Activated CD4-positive, alpha-beta T cell treated with anti-CD3 and anti-CD28 coated beads for 4 hours (primary cell): Measurements from ENCODE around the gene UCN2.

ENCODE experiments used
- DNase-seq, 2 donors: peaks; one replicate each; pipeline ENCODE4 v3.0.0-alpha.2; 2020

Gene UCN2

DNA sequence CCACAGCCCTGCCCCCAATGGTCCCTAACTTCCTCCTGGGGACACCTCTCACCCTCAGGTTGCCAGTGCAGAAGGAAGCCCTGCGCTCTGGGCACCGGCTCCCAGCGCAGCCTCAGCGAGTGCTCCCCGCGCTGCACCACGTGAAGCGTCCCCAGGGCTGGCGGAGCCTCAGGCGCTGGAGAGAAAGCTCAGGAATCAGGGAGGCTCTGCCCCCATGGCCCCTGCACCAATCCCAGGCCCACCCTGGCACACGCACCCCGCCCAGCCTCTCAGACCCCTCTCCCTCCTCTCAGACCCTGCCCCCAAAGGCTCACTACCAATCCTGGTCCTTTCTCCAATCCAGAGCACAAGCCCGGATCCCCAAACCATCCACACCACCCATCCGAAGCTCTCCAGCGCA lies 24.6 kb upstream of the UCN2 start:
- no peak for DNase-seq

DNA sequence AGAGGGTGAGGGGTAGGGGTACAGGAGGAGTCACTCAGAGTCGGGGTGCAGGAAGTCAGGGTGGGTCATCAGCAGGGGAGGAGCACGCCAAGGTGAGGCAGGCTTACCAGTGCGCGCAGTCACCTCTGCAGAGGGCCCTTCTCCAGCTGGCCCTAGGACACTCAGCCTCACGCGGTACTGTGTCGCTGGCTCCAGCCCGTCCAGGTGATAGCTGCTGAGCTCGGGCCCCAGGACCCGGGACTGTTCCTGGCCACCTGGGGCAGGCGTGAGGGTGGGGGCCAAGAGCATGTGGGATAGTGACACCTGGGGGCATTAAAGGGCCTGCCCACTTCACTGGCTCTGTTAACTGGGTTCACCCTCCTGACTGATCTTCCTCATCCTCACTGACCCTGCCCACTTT lies 24.1 kb upstream of the UCN2 start:
- no peak for DNase-seq

DNA sequence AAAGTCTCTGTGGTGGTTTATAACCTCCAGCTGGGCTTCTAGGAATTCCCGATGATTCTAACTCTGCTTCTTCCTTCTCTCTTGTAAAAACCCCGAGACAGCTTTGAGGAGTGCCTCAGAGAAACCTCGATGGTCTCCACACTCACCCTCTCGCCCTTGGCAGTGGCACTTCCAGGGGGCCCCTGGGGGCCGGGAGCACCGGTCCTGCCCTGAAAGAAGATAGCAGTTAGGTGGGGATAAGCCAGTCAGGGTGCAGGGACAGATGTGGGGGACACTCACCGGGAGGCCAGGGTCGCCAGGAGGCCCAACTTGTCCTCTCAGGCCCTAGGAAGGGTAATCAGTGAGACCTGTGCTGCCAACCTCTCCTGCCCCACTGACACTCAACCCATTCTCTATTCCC lies 21.8 kb upstream of the UCN2 start:
- no peak for DNase-seq

DNA sequence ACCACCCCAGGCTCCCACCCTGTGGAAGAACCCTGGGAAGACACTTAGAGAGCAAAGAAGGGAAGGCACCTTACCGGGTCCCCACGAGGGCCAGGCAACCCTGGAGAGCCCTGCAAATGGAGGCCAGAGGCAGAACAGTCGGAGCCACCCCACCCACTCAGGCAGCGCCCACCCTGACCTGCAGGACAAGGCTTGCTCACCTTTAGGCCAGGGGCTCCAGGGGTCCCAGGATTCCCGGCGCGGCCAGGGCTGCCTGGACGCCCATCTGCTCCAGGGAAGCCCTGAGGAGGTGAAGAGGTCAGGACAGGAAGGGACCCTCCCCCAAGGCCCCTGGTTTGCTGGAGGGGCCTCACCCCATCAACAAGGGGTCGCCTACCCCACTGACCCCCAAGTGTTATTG lies 21.3 kb upstream of the UCN2 start:
- no peak for DNase-seq

DNA sequence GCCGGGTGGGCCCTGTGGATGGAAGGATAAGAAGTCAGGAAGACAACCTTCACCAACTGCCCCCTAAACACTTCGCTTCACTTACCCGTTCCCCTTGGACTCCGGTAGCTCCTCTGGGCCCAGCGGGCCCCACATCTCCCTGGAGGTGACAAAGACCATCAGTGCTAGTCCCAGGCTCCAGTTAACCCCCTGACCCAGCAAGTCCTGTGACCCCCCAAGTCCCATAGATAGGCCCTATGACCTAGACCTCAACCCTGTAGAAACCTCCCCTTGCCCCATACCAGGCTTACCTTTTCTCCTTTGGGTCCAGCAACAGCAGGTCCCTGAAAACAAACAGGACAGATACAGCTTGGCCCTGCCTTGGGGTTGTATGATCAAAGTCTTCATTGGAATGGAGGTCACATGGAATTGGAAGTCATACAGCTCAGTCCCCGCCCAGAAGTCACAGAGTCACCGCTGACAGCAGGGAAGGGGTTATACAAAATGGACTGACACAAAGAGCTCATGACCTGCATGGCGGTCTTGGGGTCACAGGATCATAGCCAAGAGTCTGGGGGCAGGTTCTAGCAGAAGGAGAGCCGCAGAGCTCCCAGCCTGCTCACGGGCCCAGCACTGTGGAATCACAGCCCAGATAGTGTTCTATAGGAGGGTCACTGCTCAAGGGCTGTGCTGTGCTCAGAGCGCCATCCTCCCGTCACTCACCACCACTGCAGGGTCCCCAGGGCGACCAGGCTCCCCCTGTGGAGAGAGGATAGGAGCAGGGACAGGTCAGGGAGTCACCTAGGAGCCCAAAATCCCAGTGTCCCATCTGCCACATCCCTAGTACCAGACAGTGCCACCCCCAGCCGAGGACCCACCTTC lies 18.3 kb upstream of the UCN2 start:
- DNase-seq: no peak

DNA sequence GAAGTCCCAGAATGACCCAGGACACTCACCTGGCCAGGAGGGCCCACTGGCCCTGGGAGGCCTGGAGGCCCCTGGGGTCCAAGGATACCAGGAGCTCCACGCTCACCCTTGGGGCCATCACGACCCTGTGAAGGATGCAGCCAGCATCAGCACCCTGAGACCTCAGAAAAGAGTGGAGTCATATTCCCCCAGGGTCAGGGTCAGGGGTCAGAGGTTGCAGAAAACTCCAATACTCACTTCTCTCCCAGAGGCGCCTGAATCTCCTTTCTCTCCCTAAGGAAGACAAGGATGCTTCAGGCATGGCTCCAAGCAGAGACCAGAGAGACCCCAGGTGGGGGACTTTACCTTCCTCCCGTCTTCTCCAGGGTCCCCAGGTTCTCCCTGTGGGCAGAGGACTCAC lies 13.1 kb upstream of the UCN2 start:
- DNase-seq: no peak

DNA sequence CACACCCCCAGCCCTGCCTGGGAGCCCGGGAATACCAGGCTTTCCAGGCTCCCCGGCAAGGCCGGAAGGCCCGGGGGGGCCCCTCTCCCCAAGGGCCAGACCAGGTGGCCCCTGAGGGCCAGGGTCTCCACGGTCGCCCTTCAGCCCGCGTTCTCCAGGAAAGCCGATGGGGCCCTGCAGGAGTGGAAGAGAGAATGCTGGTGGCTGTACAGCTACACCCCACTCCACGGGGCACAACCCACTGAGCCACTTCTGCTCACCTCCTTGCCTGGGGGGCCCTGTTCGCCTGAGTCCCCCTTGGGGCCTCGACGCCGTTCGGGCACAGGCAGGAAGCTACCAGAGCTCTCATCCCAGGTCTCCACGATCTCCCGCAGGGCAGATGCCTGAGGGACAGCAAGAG lies 11.8 kb upstream of the UCN2 start:
- DNase-seq: no peak

DNA sequence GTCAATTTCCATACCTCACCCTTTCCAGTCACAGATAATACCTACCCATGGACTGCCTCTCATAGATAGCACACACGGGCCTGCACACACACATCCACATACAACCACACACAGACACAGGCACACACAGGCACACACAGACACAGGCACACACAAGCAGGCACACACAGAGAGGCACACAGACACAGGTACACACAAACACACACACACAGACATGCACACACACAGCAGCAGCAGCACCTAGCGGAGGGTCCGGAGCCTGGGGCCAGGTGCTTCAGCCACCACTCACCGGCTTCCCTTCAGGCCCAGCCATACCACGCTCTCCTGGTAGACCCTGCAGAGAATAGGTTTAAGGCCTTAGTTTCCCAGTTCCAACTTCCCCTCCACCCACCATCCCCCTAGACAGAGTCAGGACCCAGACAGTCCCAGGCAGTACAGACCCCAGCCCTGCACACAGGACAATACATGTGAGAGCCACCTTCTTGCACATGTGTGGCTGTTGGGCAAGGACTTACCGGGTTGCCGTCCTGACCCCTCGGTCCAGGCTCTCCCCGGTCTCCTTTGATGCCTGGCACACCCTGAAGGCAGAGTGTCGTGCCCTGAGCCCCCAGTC lies 10.5 kb upstream of the UCN2 start:
- DNase-seq: no peak

DNA sequence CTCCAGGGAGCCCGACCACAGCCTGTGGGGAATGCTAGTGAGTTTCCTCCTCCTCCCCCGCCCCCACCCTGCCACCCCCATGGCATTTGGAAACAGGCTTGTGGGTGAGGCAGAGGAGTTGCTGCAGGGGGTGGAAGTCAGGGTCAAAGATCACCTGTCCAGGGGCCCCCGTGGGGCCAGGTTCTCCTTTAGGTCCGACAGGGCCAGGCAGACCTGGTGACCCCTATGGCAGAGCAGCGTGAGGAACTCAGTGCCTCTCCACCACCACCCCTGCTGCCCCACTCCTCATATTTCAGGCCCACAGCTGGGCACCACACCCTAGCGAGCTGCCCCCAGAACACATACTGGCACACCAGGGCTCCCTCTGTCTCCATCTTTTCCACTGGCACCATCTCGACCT lies 8.9 kb upstream of the UCN2 start:
- DNase-seq: no peak

DNA sequence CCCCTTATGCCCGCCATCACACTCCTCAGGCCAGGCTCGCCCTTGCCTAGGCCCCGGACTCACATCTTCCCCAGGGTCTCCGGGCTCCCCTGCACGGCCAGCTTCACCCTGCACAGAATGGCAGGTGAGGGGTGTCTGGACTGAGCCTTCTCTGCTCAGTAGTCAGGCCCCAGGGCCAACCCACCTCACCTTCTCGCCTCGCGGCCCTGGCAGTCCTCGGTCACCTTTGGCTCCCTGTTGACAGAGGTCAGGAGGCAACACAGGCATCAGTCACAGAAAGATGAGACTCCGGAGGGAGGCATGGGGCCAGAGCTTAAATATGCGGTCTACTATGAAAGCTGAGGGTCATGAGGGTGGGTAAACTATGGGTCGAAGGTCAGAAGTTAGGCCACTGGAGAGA lies 8.4 kb upstream of the UCN2 start:
- DNase-seq: no peak

DNA sequence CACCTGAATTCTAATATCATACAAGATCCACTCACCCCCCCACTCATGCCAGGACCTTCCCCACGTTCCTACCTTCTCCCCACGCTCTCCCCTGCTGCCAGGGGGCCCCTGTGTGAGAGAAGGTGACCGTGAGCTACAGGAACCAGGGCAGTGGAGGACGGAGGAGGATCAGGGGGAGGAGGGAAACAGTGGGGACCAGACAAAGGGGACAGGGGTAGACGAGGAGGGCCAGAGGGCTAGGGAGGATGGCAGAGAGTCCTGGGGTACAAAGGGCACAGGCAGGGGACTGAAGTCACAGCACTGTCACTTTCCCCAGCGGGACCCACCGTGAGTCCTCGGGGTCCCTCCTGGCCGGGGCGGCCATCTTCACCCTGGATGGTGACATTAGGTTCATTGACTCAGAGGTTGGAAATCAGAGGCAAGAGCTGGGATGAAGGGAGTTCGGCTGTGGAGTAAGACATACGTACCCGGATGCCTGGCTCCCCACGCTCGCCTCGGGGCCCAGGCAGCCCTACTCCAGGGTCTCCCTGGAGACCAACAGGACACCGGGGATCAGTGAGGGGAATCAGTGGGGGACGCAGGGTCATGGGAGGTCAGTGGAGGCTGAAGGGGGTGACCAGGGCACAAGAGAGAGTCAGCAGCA lies 6.3 kb upstream of the UCN2 start:
- DNase-seq: no peak

DNA sequence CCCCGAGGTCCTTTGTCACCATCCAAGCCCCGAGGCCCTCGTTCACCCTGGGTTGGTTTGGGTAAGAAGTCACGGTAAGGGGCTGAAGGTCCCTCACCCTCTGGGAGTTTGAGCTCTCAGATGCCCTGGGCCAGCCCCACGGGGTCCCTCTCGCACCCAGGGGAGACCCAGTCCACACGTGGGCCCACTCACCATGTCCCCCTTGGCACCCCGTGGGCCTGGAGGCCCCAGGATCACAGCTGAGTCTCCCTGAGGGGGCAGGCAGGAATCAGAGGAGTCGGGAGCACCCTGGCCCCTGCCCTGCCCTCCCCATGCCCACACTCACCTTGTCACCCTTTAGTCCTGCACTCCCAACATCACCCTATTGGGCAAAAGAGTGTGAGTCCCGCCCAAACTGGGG lies 5.8 kb upstream of the UCN2 start:
- no peak for DNase-seq

DNA sequence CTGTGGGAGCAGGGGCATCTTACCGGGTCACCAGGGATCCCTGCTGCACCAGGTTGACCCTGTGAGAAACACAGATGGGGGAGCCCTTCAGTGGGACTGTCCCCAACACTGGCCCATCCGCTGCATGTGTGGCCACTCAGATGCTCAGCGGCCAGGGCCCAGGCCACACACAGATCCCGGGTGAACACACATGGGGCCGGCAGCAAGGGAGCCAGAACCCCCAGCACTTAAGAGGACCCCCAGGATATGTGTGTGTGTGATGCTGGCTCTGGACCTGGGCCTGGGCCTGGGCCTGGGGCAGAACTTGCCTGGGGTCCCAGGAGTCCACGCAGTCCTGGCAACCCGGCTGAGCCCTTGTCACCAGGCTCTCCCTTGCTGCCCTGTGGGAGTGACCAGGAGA lies 4.9 kb upstream of the UCN2 start:
- DNase-seq: no peak

DNA sequence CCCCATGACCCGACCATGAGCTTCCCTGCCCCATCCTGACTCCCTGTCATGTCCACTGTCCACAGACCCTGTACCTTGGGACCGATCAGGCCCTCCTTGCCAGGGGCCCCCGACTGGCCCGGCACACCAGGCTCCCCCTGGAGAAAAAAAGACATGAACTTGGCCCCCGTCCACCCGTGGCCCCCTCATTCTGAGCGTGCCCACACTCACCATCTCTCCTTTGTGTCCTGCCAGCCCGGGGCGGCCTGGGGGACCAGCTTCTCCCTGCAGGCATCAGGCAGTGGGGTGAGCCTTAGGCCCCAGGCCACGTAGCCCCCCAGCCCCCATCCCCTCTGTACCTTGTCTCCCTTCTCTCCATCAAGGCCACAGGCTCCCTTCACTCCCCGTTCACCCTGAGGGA lies 3.9 kb upstream of the UCN2 start:
- no peak for DNase-seq

DNA sequence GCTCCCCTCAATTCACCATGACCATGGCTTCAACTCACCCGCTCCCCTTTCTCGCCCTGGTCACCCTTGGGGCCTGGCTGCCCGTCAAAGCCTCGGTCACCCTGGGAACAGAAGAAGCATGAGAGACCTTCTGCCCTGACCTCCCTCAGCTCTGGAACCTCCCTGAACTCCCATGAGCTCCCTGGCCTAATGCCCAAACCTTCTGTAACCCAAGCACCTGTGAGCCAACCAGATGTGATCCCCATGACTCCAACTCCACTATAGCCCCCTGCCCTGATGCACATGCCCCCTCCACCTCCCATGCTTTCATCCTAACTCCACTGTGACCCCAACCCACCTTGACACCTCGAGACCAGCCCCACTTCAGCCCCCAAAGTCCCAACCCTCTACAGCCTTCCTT lies 3.5 kb upstream of the UCN2 start:
- no peak for DNase-seq

DNA sequence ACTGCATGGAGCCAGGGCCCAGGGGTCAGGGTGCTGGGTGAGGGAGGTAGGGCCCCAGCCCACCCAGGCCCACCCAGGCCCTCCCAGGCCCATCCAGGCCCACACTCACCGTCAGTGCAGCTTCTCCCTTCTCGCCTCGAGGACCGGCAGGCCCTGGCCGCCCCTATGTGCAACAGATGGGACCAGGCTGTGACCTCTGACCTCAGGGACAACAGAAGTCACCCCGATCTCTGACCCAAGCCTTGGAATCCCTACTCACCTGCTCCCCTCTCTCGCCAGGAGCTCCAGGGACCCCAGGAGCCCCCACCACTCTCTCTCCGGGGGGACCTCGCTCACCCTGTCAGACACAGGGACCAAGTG lies 2.8 kb upstream of the UCN2 start:
- DNase-seq: no peak

DNA sequence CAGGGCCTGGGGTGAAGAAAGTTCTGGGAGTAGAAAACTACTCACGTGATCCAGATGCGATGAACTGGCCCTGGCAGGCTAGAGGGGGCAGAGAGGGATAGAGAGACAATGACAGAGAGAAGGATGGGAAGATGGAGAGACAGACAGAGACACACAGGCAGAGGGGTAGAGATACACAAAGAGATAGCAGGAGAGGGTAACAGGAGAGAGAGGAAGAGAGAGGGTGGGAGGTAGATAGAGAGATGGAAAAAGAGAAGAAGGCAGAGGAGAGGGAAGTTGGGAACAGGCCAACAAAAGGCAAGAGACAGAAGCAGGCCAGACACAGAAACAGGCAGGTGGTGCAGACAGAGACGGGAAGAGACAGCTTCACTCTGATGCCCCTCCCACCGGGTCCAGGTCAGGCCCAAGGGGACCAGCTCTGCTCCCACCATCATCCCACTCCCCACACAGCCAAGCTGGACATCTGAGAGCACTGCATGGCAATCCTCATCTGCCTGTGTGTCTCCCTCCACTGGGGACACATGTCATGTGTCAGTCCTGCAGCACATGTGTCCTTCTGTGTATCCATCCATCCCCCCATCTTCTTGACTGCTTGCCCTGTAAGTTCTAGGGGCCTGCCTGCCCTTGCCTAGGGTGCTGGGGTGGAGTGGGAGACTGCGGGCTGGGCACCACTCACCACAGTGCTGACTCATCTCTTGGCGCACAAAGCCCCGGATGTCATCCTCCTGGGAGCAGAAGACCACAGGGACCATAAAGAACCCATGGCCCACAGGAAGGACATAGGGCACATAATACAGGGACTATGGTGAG lies 2.2 kb upstream of the UCN2 start:
- no peak for DNase-seq

DNA sequence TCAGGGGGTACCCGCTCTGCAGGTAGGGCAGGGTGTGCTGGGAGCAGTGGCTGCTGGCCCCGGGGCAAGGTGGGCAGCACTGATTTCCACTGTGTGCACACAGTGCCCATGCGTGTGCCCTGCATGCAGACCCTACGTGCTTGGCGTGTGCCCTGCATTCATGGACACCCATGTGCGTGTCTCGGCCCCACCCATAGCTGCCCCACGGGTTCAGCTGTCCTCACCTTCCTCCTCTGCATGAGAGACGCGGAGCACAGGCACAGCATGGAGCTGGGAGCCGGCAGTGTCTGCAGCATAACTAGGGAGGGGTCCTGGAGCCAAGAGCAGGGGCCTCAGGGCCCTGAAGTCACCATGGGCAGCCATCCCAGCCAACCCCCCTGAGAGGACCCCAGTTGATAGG lies 1.6 kb upstream of the UCN2 start:
- no peak for DNase-seq

DNA sequence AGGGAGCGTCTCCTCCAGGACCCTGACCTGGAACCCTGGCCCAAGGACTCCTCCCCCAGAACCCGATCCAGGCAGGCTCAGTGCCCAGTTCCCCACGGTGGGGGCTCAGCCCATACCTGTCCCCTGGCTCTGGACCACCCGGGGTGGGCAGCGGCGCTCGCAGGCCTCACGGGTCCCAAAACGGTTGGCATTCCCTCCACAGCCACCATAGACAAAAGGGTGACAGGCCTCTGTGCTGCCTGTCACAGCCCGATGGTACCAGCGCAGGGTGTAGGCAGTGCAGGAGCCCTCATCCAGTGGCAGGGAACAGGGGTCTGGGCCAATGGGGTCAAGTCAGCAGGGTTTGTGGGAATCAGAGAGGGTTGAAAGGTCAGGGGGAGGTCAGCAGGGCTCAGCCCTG lies 1.1 kb upstream of the UCN2 start:
- no peak for DNase-seq

DNA sequence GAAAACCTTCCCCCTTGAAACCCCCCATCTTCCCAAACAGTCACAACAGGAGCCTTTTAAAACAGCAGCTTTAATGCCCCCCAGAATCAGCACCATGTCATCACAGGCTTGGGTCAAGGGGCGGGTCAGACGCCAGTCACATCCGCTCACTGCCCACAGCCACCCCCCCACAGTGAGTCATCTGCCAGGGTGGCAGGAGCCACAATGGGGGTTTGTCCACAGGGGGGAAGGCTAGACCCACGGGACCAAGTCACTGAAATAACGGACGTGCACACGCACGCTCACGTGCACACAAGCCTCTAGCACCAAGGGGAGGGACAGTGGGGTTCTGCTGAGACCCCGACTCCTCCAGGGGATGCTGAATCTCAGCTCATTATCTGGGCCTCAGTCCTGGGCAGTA lies 441 bp upstream of the UCN2 start:
- DNase-seq: no peak

DNA sequence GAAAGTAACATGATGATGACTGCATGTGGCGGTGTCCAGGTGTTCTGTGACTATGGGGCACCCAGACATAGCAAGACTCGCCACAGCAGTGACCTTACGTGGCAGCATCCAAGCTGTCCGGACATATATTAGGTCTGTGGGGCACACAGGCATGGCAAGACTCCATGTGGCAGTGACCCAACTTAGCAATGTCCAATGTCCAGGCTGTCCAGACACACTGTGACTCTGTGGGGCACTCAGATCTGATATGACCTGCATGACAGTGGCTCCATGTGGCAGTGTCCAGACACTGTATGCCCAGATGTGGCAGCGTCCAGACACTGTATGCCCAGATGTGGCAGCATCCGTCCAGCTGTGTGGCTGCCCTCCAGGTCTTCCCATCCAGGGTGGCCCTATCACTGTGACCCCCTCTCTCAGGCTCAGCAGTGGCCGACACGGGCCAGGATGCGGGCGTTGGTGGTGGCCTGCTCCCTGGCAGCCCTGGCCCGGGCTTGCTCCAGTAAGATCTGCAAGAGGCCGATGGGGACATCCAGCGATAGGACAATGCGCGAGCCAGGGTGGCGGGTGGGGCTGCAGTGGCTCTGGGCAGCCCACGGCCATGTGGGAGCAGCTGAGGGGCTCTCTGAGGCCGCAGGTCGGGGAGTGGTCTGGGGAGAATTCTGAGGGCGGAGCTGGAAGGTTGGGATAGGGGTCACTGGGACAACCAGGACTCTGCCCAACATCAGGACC lies 1.1 kb downstream of the UCN2 start:
- DNase-seq: no peak

DNA sequence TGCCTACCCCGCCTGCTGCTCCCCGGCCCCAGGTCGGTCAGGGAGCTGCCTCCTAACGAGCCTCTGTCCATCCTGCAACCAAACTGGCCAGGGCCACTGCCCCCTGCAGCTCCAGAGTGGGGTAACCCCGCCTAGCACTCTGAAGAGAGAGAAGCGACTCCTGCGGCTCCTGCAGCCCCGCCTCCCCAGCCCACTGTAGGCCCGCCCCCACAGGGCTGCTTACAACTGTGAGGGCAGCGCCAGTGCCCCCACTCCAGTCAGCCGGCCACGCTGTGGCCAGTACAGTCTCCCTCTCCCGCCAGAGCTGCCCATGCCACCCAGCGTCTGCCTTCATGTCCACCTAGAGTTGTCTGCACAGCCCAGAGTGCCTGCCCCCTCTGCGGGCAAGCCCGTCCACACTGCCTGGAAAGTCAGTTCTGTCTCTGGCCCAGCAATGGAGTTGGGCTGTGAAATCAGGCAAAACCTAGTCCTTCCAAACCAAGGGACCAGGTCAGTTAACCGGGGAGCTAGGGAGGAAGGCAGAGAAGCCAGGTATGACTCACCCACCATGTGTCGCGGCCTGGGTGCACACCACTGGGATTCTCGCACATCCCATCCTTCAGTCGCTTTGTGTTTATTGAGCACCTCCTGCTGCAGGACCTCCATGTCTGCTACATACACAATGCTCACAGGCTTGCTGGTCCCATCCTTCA lies 2.4 kb downstream of the UCN2 start:
- DNase-seq: no peak
